Kidney tubule cell (primary cell): ENCODE data around the gene APOOL.
A peak's percentile ranks its signal among the peaks of the same experiment; 100 is the strongest.

Experiments used
- DNase-seq: peaks from one replicate; pipeline ENCODE4 v3.0.0-alpha.2; 2018; ENCODE audit warnings: low spot score

APOOL gene

GRCh38 chrX:85084770-85085393 is 81.2 kb downstream of the APOOL start:
- peak; percentile 39 for DNase-seq

GRCh38 chrX:85089321-85089840 is 85.7 kb downstream of the APOOL start:
- no peak for DNase-seq

- DNase-seq: peak; percentile 24
These were observed 103.7 kb downstream of the APOOL start for GRCh38 chrX:85107407-85107806.

- no peak for DNase-seq
These were observed 104.5 kb downstream of the APOOL start for GRCh38 chrX:85108165-85108564.

- no peak for DNase-seq
These were observed 105.6 kb downstream of the APOOL start for GRCh38 chrX:85109235-85109634.

- DNase-seq: peak; percentile 14
These were observed 107.7 kb downstream of the APOOL start for GRCh38 chrX:85111347-85111746.

GRCh38 chrX:85112293-85112692 is 108.6 kb downstream of the APOOL start:
- DNase-seq: no peak

GRCh38 chrX:85113746-85114145 is 110.1 kb downstream of the APOOL start:
- DNase-seq: no peak

- DNase-seq: no peak
These were observed 110.5 kb downstream of the APOOL start for GRCh38 chrX:85114171-85114570.

- DNase-seq: no peak
These were observed 111.1 kb downstream of the APOOL start for GRCh38 chrX:85114776-85115175.

- DNase-seq: no peak
These were observed 111.6 kb downstream of the APOOL start for GRCh38 chrX:85115252-85115651.

- DNase-seq: no peak
These were observed 132.7 kb downstream of the APOOL start for GRCh38 chrX:85136409-85136808.

GRCh38 chrX:85139422-85139821 is 135.7 kb downstream of the APOOL start:
- DNase-seq: no peak

- no peak for DNase-seq
These were observed 137.3 kb downstream of the APOOL start for GRCh38 chrX:85140964-85141363.
